Adrenal gland (tissue), 5 donors: ENCODE results near the gene KCNMA1.

Source experiments
- POLR2A ChIP-seq, 2 donors: fragments of 450-650 bp; IDR thresholded peaks; one replicate each; pipeline ENCODE4 v1.6.1; 2017; ENCODE audit warnings: antibody characterized with exemption in 2 of 2, mild to moderate bottlenecking in 2 of 2, moderate library complexity in 1 of 2
- TF ChIP-seq, protein P1 (sequence below), 6 experiments: fragments of 450-650 bp in 4 of 6; fragments of 200-600 bp in 2 of 6; sonication (generic) in 1 of 6; IDR thresholded peaks; 1 replicate in 5 of 6; 2 replicates in 1 of 6; pipeline versions ENCODE4 v1.5.1 to v1.8.0; 2016 to 2021; ENCODE audit warnings: antibody characterized with exemption in 6 of 6, mild to moderate bottlenecking in 2 of 6, moderate library complexity in 1 of 6
- donor health status: DM: no; HTN: no; CAD: no.

DNA sequence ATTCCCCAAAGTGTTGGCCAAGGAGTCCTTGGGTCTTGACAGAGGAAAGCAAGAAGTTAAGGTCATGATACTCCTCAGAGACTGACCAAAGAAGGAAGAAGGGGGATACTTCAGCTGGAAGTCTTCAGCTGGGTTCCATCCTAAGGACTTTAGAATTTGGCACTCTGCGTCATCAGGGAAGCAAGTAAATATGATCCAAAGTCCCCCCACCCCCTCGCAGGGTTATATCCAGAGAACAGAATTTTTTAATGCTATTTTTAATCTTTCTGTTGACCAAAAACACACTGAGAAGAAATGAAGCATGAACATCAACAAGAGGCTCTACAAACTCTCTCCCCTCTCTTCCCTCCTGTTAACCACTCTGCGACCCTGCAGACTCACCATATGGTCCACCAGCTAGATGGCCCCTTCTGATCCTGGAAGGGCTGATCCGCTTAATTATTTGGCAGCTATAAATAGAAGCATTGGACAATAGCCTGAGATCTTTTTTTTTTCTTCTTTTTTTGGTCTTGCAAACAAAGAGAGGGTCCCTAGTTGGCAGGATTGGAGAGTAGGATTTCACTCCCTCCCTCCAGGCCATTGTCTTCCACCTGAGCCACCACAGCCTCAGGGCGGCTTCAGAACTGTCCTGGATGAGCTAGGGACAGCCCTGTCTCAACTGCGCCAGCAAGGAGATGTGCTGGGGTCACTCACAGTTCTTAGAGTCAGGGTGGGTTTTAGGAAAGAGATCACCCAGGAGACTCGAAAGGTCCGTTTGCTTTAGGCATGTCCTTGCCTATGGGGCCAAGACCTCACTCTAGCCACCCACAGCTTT is 196.0 kb downstream of the KCNMA1 start:
- TF ChIP-seq, protein P1, sequence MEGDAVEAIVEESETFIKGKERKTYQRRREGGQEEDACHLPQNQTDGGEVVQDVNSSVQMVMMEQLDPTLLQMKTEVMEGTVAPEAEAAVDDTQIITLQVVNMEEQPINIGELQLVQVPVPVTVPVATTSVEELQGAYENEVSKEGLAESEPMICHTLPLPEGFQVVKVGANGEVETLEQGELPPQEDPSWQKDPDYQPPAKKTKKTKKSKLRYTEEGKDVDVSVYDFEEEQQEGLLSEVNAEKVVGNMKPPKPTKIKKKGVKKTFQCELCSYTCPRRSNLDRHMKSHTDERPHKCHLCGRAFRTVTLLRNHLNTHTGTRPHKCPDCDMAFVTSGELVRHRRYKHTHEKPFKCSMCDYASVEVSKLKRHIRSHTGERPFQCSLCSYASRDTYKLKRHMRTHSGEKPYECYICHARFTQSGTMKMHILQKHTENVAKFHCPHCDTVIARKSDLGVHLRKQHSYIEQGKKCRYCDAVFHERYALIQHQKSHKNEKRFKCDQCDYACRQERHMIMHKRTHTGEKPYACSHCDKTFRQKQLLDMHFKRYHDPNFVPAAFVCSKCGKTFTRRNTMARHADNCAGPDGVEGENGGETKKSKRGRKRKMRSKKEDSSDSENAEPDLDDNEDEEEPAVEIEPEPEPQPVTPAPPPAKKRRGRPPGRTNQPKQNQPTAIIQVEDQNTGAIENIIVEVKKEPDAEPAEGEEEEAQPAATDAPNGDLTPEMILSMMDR (IDR thresholded peaks at IDR 0.05) = no peak
- no peak for TF ChIP-seq POLR2A (IDR thresholded peaks at IDR 0.05)
